ENCODE results near the gene HNRNPF.
"Not testable (repeated sequence)": the region's sequence is repeated elsewhere in the genome, so short reads cannot be mapped to it uniquely, and the experiment has no call there.

Gene HNRNPF

DNA sequence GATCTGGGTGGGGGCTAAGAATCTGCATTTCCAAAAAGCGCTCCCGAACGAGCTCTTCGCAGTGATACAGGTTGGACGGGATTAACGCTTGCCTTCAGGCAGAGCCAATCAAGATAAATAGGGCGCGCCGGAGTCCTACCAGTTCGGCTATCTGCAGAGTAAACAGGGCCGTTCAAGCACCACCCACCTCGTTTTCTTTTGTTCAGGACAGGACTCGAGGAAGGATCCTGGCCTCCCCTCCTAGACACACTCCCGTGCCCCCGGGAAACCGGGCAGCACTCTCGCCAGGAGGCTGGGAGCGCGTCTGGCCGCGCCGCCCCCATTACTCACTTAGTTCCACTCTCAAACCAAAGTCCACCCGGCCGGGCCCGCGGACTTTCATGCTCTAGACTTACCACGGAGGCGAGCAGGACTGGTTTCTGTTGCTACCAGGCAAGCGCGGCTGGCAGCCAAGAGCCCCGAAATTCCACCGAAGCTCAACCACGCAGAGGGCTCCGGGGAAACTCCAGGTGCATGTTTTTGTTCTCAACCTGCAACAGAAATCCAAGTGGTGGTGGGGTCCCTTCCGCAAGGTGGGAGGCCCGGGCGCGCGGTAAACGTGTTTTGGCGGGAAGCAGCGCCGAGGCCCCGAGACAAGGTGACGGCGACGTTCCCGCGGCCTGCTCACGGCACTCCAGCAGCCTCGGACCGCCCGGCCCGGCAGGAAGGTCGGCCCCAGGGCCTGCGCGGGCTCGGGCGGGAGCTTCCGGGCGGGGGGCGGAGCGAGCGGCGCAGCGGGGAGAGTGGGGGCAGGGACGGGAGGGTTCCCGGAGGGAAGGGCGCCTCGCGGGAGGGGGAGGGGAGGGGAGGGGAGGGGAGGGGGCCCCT, 12.7 kb downstream of the HNRNPF start:
- peak; percentile 91 for DNase-seq

DNA sequence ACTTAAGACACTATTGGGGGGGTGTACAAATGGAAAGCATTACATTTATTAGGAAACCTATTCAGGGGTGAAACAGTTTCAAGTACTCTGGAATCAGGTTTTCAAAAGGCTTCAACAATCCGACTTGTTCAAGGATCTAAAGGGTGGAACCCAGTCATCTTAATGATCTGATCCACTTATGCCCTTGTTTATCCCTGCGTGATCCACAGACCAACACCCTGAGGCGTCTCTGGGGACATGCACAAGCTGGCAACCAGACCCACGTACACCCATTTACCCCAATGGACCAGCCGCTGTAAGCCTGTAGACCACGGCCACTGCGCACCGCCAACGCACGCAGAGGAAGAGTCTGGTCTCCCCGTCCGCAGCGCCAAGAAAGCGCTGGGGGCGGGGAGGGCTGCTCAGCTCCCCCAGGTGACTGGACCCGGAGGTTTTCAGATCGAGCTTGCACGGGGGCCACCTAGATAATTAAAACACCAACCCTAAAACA, 13.4 kb downstream of the HNRNPF start:
- DNase-seq, result peak; percentile 42

- DNase-seq, result no peak
These were observed 14.1 kb downstream of the HNRNPF start for GRCh38 chr10:43394868-43395267.

GRCh38 chr10:43393606-43394360, 15.2 kb downstream of the HNRNPF start:
- DNase-seq, result no peak

GRCh38 chr10:43393186-43393585, 15.8 kb downstream of the HNRNPF start:
- DNase-seq, result not testable (repeated sequence)

- DNase-seq, result no peak
These were observed 16.2 kb downstream of the HNRNPF start for GRCh38 chr10:43392748-43393147.

DNA sequence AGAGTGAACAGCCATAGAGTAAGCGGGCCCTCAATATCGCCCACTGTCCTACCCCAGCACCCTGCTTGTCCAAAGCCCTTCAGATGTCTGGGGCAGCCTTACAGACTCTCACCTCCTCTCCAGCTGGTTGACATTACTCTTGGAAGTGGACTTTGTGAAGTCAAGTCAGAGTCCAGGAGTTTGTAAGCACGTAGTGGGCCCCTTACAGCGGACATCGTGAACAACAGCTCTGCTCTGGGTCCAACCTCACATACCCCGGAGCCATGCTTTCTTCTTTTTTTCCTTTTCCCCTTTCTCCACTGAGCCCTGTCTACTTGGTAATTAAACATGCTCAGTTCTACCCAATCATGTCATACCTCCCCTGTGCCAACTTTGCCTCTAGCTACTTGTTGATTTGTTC, 17.5 kb downstream of the HNRNPF start:
- DNase-seq, result no peak

DNA sequence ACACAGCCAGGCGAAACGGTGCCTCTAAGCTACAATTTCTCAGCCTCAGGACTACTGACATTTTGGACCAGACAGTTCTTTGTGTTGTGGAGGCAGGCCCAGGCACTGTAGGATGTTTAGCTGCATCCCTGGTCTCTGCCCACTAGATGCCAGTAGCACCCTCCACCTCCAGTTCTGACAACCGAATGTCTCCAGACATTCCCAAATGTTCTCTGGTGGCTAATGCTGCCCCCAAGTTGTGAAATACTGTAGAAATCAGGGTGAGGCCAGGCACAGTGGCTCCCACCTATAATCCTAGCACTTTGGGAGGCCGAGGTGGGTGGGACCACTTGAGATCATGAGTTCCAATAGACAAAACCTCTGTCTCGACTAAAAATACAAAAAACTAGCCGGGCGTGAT, 18.2 kb downstream of the HNRNPF start:
- peak; percentile 66 for DNase-seq

DNA sequence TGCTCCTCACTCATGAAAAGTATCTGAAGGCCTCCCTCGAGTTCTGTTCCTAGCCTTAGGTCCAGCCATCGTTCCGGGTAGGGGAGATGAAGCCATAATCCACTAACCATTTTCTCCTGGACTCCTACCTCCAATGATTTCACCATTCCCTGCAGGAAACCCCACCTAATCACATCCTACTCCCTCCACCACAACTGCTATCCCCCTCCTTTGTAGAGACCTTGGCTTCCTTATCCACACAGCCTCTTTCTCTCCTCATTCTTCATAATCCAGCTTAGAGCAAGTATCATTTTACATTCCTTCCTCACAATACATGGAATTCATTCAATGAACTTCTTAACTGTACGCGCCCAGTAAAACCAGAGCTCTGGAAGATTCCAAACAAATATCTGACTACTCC, 18.7 kb downstream of the HNRNPF start:
- DNase-seq, result no peak

GRCh38 chr10:43389867-43390266, 19.1 kb downstream of the HNRNPF start:
- DNase-seq, result no peak

DNA sequence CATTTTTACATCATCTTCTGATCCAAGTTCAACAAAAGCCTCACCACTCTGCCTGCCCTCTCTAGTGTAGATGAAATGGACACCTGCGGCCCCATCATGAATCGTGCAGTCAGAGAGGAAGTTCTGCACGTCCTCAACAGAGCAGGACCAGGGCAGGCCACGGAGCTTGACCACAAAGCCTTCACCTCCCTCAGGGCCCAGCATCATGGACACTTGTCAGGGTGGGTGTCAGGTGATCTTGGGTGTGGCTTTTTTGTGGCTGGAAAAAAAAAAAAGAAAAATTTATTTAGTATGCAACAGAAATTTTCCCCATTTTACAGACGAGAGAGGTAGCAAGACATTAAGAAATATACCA, 21.3 kb downstream of the HNRNPF start:
- no peak for DNase-seq

DNA sequence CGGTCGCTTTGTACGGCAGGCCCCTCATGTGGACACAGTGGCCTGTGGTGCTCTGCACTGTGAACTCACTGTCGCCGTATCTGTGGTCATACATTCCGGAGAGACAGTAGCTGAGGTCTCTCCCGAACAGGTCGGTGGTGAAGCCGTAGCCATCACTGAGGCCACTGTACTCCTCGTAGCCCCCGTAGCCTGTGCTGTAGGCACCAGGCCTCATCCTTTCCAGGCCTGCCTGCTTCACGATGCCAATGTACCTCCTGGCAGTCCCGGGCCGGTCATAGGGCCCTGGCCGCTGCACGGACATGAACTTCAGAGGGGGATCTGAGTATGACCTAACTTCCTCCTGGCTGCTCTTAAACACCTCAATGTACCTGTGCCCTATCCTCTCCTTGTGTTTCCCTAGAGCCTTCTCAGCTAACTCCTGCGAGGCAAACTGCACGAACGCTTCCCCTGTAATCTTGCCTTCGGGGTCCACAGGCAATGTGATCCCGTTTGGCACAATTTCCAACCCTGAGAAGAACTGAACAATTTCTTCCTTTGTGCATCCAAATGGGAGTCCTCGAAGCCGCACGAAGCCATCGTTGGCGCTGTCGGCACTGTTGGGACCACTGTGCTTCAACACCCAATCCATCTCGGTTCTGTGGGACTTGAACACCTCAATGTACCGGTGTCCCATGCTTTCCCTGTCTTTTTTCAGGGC, 21.9 kb downstream of the HNRNPF start:
- DNase-seq, result no peak

DNA sequence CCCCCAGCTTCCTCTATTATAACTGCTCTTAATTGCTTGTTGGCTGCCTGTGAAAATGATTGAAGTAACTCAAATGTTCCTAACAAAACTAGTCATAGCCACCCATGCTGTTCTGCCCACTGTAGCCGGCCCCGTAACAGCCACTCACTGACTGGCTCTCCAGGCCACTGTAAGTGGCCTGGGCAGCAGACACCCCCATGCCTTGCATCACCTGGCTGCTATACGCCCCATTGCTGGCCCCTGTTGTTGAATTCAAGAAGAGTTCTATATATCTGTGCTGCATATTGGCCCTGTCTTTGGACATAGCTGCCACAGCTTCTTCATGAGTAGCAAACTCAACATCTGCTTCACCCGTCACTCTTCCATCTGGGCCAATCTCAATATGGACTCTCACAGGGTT, 22.4 kb downstream of the HNRNPF start:
- DNase-seq, result no peak

DNA sequence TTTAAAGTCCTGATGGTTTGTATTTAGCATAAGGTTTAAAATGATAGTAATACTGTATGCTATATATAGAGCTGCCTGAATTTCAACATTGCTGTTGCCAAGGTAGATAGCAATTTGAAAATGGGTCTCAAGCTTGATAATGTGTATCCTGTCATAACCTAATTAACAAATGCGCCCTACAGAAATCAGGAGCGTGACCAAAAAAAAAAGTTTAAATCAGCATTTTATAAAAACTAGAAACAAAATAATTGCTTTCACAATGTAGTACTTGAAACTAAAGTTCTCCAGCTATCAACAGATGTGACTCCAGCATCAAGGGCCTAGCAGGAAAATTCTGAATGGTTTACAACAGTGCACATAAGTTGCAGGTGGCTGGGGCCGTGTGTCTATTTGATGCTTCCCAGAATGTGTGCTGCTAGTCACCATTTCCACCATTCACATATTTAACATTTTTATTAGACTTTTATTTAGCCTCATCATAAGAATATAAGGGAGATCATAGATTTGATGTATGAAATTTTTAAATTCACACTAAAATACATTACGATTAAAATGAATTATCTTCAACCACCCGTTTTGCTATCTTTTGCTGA, 23.5 kb downstream of the HNRNPF start:
- DNase-seq, result no peak

- peak; percentile 35 for DNase-seq
These were observed 24.4 kb downstream of the HNRNPF start for GRCh38 chr10:43384252-43385221.

DNA sequence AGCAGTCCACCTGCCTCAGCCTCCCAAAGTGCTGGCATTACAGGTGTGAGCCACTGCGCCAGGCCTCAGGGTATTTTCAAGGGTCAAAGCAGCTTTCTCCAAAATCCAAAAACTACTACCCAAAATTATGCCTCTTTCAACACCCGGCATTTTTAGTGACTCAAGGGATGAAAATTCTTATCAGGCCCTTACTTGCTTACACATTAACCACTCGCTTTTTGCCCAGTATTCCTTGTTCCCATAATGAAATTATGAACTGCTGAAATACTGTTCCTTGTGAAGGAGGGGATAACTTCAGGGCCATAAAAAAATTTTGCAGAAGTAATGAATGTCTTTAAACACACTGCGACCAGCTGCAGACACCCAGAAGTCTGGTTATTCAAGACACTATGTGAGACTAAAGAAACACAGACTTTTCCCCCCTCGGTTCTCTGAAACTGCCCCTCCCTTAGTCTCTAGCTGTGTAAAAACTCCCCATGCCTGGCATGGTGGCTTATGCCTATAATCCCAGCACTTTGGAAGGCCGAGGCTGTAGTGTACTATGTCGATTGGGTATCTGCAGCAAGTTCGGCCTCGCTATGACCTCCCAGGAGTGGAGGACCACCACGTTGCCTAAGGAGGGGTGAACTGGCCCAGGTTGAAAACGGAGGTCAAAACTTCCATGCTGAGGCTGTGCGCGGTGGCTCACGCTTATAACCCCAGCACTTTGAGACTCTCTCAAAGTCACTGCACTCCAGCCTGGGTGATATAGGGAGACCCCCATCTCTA, 25.6 kb downstream of the HNRNPF start:
- peak; percentile 25 for DNase-seq

- DNase-seq, result peak; percentile 49
These were observed 28.3 kb downstream of the HNRNPF start for GRCh38 chr10:43380610-43381222.

GRCh38 chr10:43377424-43377883, 31.5 kb downstream of the HNRNPF start:
- DNase-seq, result no peak

GRCh38 chr10:43376828-43377423, 32.1 kb downstream of the HNRNPF start:
- no peak for DNase-seq

- no peak for DNase-seq
These were observed 32.8 kb downstream of the HNRNPF start for GRCh38 chr10:43376046-43376635.
